GM12892 (cell line): ENCODE results near the gene XYLT1.

Experiments
- DNase-seq: peaks from one replicate; pipeline ENCODE4 v3.0.0; 2011; ENCODE audit not compliant: insufficient read length
- FAIRE-seq: peaks from 2 replicates; lab custom pipeline; 2011; peaks lifted over from hg19 to GRCh38; lab: Jason Lieb, UNC
- POLR2A ChIP-seq: IDR thresholded peaks from 2 replicates; pipeline ENCODE4 v1.6.1; 2011; ENCODE audit warnings: low read depth, low read length, control low read depth
- POLR2AphosphoS5 ChIP-seq: IDR thresholded peaks from 2 replicates; pipeline ENCODE4 v1.6.1; 2011; ENCODE audit warnings: low read depth, low read length, control low read depth
- TAF1 ChIP-seq: IDR thresholded peaks from 2 replicates; pipeline ENCODE4 v1.6.1; 2011; ENCODE audit warnings: low read depth, mild to moderate bottlenecking, control low read depth, low read length, borderline replicate concordance

Gene XYLT1

DNA sequence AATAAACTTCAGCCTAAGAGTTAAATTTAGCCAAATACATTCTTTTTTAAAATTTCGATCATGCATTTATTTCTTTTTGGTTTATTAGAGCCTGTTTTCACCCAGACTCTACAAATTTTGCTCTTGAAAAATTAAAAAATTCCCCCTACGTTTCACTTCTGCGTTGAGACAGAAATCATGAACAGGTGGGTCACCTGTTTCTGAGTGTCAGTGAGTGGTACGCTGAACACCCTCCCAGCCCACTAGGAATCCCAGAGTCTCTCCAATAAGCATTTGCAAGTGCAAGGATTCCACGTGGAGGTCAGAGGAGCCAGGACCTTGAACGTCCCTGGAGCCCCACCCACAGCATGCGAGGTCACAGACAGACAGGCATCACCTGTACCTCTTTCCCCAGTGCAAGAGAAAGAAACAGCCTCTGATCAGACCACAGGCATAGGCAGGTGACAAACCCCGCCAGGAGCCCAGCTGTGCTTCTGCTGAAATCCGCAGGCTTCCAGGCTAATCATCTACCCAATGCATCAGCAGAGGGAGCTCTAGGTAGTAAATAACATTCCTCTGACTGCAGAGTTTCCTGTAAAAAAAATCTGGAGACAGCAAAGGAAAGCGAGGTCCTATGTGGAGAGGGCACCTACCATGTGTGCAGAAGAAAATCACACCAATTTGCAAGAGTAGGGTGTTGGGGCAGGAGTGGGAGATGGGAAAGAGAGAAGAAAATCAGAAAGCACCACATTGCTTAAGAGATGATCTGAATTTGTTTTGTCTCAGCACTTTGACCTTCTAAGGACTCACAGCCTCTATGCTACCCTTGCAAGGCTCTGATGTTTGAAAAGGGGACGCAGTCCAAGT is 5.9 kb upstream of the XYLT1 start:
- no peak for TF ChIP-seq TAF1
- TF ChIP-seq POLR2AphosphoS5: no peak
- no peak for TF ChIP-seq POLR2A
- no peak for DNase-seq
- FAIRE-seq: peak; percentile 5

DNA sequence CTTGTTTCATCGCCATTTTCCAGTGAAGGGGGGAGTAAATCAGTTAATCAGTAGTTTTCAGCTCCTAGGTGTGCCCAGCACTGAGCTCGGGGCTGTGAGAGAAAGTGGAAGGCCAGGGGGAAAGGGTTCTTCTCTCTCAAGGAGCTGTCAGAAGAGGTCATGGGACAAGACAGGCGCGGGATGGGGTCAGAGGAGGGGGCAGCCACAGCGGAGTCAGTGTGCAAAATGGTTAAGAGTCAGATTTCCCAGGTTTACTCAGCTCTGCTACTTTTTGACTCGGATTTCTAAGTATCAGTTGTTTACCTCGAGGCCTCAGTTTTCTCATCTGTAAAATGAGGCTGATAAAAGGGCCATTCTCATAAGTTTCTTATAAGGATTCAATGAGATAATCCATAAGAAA is 4.3 kb upstream of the XYLT1 start:
- no peak for TF ChIP-seq TAF1
- TF ChIP-seq POLR2AphosphoS5: no peak
- no peak for TF ChIP-seq POLR2A
- DNase-seq: no peak
- FAIRE-seq: no peak

DNA sequence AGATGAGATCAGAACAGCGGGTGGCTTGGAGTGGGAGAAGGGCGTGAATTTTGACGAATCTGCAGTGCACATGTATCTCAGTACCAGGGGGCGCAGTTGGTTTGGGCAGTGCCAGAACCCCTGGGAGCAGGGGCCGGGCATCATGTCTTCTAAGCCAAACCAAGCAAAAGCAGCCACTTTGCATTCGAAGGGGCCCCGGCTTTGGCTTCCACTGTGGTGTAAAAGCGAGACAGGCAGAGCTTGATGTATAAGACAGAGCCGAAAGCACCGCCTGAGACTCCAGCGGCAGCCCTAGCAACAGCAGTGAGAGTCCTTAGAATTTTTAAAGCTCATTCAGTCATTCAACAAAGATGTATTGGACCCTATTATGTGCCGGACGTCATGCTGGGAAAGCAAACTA is 3.8 kb upstream of the XYLT1 start:
- TF ChIP-seq TAF1 (no peak), POLR2AphosphoS5 (no peak), POLR2A (no peak)
- DNase-seq (no peak), FAIRE-seq (peak; percentile 66)

DNA sequence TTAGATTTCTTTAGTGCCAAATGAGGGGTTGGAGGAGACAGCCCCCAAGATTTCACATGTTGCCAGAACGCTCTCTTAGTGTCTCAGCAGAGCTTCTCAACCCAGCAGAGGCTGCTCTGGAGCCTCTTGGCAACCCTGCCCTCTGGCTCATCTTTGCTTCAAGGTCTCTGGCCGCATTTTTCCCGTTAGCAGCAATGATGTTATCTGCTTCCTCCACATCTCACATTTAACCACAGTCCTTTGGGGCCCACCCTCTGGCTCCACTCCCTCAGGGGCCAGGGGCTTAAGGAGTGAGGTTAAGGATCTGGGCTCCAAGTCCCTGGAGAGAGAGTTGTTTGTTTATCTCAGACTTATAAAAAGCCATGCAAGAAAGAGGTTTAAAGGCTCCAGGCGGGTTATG is 3.3 kb upstream of the XYLT1 start:
- no peak for DNase-seq

DNA sequence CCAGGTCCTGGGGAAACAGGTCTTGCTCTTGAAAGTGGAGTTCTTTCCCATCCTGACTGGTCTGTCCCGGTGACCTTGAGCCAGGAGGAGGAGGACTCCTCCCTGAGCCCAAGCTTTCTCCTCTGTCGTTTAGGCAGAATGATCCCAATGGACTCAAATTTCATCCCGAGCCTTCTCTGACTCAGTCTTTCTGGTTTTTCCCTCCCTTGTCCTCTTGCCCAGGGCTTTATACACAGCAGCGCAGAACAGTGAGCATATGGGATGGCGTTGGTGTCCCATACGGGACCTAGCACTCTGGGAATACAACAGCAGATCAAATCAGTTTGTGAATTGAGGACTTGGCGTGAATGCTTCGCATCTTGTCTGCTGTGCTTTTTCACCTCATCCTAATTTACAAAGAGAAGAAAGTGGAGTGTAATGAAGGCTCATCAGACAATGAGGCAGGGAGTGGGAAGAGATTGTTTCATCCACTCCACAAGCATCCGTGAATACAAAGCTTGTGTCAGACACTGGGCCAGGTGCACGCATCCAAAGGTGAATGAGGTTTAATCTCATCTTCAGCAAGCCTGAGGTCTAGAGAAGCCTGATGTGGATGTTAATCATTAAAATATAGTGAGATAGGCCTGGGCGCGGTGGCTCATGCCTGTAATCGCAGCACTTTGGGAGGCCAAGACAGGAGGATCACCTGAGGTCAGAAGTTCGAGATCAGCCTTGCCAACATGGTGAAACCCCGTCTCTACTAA is 1.1 kb upstream of the XYLT1 start:
- FAIRE-seq (no peak), DNase-seq (no peak)
- no peak for TF ChIP-seq POLR2AphosphoS5
- TF ChIP-seq POLR2A: no peak
- TF ChIP-seq TAF1: no peak

More for the DNA sequence above, 3.3 kb upstream of the XYLT1 start:
- no peak for FAIRE-seq
- TF ChIP-seq TAF1 (no peak), POLR2A (no peak), POLR2AphosphoS5 (no peak)

DNA sequence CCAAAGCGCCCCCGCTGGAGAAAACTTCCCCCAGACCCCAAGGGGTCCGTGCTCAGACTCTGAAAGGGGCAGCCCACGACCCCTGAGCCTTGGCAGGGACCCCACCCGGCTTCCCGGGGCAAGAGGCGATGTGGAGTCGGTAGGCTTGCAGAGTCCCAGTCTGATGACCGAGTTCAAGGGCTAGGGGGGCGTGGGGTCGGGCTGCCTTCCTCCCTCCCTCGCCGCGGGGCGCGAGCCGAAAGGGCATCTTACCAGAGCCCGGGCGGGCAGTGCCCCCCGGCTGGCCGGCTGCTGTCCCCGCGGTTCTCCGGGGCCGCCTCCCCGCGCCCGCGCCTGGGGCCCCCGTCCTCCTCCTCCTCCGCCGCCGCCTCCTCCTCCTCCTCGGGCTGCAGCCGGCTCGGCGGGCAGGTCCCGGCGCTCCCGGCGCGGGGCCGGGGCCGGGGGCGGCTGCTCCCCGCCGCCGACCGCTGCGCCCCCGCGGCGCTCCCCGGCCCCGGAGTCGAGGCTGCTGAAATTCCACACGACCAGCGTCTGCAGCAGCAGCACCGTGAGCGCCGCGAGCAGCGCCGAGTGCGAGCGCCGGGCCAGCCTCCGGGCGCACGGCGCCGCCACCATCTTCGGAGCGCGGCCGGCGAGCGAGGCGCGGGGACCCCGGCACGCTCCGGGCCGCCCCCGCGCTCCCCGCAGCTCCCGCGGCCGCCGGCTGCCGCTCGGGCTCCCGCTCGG is 415 bp downstream of the XYLT1 start:
- FAIRE-seq (no peak), DNase-seq (no peak)
- TF ChIP-seq POLR2A (no peak), TAF1 (no peak), POLR2AphosphoS5 (no peak)

DNA sequence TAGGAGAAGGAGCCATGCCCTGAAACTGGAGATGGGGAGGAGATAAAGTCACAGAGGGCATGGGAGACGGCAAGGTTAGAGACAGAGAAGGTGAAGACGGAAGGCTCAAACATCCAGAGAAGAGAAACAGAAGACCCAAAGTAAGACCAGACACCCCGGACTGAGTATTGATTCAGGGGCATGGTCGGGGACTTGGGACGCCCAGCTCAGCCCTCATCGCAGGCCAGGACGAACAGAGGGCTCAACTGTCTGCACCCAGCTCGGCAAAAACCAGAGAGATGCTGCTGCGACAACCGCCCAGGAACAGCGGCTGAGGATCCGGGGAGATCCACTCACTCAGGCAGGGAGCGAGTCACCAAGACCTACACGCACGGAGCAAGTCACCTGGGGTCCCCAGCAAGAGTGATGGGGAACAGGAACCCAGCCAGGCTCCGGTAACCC is 999 bp downstream of the XYLT1 start:
- no peak for DNase-seq
- peak; percentile 64 for FAIRE-seq
- no peak for TF ChIP-seq POLR2AphosphoS5
- no peak for TF ChIP-seq POLR2A
- TF ChIP-seq TAF1: no peak

DNA sequence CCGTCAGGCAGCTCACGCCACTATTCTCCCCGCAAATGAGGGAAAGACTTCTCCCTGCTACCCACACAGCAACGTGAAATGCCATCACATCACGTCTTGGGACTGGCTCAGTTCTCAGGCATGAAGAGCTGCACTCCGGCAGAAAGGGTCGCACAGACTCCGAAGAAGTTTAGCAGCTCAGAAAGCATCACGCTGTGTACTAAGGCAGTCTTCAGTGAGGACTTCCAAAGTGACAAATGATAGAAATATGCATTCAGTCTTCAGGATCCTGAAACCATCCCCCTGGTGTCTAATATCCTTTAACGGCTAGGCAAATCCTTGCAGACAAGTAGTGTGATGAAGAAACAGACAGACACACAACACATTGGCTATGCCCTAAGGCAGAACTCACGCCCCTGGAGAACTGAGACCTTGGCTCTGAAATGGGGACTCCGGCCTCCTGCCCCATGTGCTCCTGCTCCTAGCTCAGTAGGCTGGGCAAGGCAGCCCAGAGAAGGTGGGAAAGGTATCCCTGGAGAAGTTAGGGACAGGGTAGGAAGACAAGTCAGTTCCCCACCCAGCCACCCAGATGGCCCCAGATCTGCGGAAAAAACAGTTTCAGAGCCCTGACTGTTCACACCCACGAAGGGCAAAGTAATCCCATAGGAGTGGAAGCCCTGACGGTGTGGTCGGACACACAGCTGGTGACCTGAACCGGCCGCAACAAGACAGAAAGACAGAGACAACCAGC is 1.6 kb downstream of the XYLT1 start:
- DNase-seq: no peak
- no peak for FAIRE-seq
- TF ChIP-seq POLR2A (no peak), TAF1 (no peak), POLR2AphosphoS5 (no peak)

DNA sequence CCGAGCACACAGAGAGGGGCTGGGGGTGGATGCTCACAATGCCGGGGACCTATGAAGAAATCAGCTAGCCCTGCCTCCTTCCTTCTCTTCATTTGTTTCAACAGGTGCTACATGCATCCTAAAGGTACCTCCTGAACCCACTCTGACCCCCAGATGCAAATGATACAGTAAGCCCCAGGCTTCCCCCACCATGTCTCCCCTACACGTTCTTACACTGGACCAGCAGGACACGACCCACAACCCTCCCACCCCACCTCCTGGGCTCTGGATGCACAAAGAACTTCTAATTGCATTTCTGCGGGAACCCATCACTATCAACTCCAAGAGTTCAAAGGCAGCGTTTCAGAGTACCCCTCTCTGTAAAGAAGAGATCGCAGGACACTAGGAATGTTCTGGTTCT is 2.1 kb downstream of the XYLT1 start:
- FAIRE-seq: no peak
- no peak for DNase-seq
- TF ChIP-seq POLR2AphosphoS5: no peak
- no peak for TF ChIP-seq TAF1

DNA sequence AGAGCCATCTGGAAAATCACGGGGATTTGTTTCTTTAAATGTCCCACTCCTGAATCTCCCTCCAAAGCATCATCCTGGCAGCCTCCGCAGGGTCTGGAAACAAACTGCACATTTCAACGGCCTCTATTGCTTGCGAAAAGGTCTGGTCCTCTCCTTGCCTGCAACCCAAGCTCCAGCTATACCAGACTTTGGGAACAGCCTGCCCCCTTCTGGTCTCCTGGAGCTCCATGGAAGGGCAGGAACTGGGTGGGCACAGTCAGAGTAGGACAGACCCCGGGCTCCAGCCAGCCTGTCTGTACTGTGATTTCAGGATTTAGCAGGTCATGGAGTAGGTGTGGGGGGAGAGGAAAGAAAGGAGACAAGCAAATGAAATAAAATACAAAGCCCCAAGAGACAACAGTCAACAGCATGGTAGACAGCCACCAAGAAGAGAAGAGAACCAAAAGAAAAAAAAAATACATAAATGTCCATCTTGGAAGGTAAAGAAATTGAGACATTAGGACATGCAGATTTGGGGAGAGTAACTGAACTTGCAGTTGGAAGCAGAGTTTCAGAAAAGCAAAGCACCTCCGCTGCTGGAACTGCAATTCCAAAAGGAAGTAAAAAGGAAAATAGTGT is 2.7 kb downstream of the XYLT1 start:
- DNase-seq (no peak), FAIRE-seq (no peak)
- TF ChIP-seq POLR2A: no peak
- TF ChIP-seq POLR2AphosphoS5: no peak
- TF ChIP-seq TAF1: no peak
